Measurements from ENCODE around the gene AKR1C4. TPM values are rescaled to one million over a fixed set of nuclear protein-coding genes. Genes with fewer than 3 reads are reported as not detected.

AKR1C4 gene
- total RNA-seq, 1 donor from 2014 or later = not detected

DNA sequence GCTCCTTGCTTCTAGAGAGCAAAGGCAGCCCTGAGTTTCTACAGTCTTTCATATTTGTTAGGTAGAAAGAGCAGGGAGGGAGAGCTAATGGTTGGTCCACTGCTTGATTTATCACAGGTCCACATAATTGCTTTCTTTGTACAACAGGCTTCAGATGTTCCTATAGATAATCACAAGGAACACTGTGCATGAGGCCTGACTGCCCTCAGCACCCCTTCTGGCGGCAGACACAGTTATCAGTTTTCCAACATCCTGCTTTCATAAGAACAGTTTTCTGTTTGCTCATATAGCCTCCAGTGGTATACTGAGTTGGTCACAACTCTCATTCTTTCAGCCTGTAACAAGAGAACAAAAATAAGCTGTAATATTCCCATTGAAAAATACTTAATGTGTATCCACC, 69.7 kb downstream of the AKR1C4 start:
- Histone ChIP-seq H3K27ac (no peak overlapping the region), H3K36me3 (no peaks in the 10 kb centered on the region), H3K4me3 (no peak overlapping the region), H3K27me3 (no peaks in the 10 kb centered on the region), H3K9me3 (no peaks in the 10 kb centered on the region), H3K4me1 (no peaks in the 10 kb centered on the region)
- DNase-seq = no peak
- ATAC-seq = no peak
- intact Hi-C loops (cut with DNase I) = no loop called here
- TF ChIP-seq, protein P1, sequence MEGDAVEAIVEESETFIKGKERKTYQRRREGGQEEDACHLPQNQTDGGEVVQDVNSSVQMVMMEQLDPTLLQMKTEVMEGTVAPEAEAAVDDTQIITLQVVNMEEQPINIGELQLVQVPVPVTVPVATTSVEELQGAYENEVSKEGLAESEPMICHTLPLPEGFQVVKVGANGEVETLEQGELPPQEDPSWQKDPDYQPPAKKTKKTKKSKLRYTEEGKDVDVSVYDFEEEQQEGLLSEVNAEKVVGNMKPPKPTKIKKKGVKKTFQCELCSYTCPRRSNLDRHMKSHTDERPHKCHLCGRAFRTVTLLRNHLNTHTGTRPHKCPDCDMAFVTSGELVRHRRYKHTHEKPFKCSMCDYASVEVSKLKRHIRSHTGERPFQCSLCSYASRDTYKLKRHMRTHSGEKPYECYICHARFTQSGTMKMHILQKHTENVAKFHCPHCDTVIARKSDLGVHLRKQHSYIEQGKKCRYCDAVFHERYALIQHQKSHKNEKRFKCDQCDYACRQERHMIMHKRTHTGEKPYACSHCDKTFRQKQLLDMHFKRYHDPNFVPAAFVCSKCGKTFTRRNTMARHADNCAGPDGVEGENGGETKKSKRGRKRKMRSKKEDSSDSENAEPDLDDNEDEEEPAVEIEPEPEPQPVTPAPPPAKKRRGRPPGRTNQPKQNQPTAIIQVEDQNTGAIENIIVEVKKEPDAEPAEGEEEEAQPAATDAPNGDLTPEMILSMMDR (IDR thresholded peaks at IDR 0.05) = no peak

DNA sequence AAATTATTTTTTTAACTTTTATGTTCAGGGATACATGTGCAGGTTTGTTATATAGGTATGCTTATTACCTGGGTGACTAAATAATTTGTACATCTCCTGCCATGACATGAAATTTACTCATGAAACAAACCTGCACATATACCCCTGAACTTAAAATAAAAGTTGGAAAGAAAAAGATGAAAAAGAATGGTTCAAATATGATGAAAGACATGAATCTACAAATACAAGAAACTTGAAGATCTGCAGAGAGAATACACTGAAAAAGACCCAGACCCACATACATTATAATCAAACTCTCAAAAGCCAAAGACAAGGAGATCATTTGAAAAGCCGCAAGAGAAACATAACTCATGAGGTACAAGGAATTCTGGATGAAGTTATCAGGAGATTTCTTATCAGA, 70.2 kb downstream of the AKR1C4 start:
- TF ChIP-seq, protein P1 (IDR thresholded peaks at IDR 0.05) = no peak
- Histone ChIP-seq H3K9me3 (no peaks in the 10 kb centered on the region), H3K27ac (no peak overlapping the region), H3K27me3 (no peaks in the 10 kb centered on the region), H3K36me3 (no peaks in the 10 kb centered on the region), H3K4me3 (no peak overlapping the region), H3K4me1 (no peaks in the 10 kb centered on the region)
- intact Hi-C loops (cut with DNase I) = no loop called here
- no peak for DNase-seq
- ATAC-seq = no peak

DNA sequence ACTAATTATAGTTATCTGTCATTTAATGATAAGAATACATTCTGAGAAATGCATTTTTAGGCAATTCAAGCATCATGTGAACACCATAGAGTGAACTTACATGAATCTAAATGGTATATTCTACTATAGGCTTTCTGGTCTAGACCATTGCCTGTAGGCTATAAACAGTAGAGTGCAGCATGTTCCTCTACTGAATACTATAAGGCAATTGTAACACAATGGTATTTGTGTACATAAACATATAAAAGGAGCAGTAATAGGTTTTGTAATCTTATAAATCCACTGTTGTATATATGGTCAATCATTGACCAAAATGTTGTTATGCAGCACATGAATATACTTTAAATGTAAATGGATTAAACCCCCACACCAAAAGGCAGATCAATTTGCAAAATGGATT, 71.6 kb downstream of the AKR1C4 start:
- H3K27me3 ChIP-seq = no peaks in the 10 kb centered on the region
- DNase-seq (no peak), ATAC-seq (no peak)
- TF ChIP-seq, protein P1 (IDR thresholded peaks at IDR 0.05) = no peak
- H3K4me3 ChIP-seq = no peak overlapping the region
- H3K27ac ChIP-seq = no peak overlapping the region
- no peaks in the 10 kb centered on the region for H3K36me3 ChIP-seq
- intact Hi-C loops (cut with DNase I) = no loop called here
- no peaks in the 10 kb centered on the region for H3K9me3 ChIP-seq
- H3K4me1 ChIP-seq = no peaks in the 10 kb centered on the region

Other genes with a start within 250 kb of the AKR1C4 start
- gene AKR1C1, start 233.4 kb upstream of the AKR1C4 start, total RNA-seq = 42.0 TPM
- gene AKR1C2, start 193.0 kb upstream of the AKR1C4 start, total RNA-seq = 22.5 TPM
- gene AKR1C3, start 102.4 kb upstream of the AKR1C4 start, total RNA-seq = 63.6 TPM
- 0.55 TPM for gene AKR1C8, start 11.7 kb upstream of the AKR1C4 start, total RNA-seq
- 1.2 TPM for gene UCN3, start 168.1 kb downstream of the AKR1C4 start, total RNA-seq
- gene TUBAL3, start 208.0 kb downstream of the AKR1C4 start, total RNA-seq = not detected
- 42.8 TPM for gene NET1, start 215.7 kb downstream of the AKR1C4 start, total RNA-seq